CD4-positive, alpha-beta T cell treated with Interleukin-12 subunit alpha and Interleukin-12 subunit beta, for 1 hour (primary cell): ENCODE results near the gene CCL18.
"Not testable (repeated sequence)": the region's sequence is repeated elsewhere in the genome, so short reads cannot be mapped to it uniquely, and the experiment has no call there.

Experiments used
- DNase-seq: peaks from one replicate; pipeline ENCODE4 v3.0.0-alpha.2; 2020

The CCL18 gene

DNA sequence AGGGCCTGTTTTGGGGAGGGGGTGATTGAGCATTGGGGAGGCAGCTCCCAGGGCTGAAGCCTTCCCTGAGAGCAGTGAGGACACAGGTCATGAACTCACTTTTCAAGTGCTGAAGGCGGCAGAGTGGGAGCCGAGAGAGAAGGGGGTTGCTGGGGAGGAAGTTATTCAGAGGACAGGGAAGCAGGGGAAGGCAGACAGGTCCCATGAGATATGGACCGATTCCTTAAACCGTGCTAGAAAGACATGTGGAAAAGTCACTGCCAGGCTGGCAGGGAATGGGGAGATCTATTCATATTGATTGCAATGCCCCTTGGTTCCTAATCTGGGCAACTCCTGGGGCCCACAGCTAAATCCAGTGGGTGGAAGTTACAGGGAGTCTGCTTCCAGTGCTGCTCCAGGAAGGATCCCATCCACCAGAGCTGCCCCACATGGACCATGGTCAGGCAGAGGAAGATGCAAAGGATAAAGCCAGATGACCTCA, 40.7 kb downstream of the CCL18 start:
- DNase-seq, result no peak

DNA sequence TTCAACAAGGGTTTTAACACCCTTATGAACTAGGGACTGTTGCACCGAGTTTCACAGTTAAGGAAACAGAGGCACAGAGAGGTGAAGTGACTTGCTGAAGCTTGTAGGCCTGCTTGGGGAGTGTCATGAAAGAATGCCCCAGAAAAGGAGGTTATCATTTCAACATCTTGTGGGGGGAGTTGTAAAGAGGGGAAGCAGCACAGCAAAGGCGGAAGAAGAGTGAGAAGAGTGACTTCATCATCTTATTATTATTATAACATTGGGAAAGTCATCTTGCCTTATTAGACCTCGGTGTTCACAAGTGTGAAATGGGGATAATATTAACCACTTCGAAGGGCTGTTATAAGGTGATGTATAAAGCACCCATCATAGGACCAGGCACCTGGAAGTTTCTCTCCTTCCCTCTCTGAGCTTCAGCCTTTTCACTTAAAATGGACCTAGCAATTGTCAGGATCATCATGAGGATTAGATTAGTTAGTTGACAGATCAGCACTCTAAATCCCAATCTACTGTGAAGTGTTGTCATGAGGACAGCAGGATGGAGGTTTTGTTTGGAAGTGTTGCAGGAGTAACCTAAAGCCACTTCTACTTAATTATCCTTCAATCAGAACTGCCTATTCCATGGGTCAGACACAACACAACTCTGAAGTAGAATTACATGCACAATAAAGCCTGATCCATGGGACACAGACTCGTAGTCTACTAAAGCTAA, 41.9 kb downstream of the CCL18 start:
- peak; percentile 32 for DNase-seq

DNA sequence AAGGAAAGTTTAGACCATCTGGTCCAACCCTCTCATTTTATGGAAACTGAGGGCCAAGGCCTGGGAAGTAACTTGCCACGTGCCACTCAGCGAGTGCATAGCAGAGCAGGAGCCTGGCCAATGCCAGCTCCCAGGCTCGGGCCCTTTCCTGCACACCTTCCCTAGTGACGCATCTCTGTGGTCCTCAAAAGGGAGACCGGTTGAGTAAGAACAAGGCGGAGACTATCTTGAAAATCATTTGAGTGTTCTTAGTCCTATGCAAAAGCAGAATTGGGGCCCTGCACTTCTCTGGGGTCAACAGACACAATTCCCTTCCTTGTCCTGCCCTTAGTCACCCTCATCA, 42.4 kb downstream of the CCL18 start:
- no peak for DNase-seq

DNA sequence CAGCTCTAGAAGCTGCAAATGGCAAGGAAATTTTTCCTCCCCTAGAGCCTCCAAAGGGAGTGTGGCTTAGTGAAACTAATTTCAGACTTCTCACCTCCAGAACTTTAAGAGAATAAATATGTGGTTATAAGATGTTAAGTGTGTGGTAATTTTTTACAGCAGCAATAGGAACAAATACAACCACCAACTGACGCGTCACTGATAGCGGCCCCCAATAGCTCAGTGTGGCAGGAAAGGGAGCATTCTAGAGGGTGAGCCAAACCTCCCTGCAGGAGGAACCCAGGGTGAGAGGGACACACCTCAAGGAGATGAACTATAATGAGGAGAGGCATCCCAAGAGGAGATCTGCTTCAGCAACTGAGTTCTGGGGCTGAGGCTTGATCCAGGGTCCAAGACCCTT, 43.6 kb downstream of the CCL18 start:
- DNase-seq, result peak; percentile 33

DNA sequence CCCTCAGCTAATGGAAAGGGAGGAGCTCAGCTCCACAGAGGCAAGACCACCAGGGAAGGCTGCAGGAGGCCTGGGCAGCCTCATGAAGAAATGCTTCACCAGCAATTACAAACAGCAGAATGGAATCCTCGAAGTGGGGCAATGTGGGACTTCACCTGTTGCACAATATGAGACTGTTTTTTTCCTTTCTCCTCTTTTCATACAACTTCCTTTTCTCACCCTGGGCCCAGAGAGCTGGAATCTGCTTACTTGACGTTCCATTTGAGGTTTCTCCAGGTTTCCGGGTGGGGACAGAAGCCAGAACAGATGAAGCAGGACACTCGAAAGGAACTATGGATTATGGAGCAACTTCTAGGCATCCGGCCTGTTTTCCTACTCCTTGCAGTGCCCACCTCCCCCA, 44.2 kb downstream of the CCL18 start:
- DNase-seq, result not testable (repeated sequence)

DNA sequence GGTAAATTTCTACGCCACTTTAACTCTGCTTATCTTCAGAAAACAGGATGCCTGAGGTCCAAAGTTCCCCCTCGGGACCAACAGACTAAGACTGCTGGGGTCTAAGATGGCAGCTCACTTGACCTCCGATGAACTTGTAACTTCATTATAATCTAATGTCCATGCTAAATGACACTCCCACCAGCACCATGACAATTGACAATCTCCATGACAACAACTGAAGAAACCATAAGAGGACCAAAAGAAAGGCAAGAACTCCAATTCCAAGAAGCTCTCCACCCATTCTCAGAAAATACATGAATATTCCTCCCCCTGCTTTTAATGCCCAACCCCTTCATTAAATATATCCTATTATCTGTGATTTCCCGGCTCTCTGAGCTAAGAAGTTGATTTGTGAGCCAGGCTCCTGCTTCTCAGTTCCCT, 47.0 kb downstream of the CCL18 start:
- no peak for DNase-seq

DNA sequence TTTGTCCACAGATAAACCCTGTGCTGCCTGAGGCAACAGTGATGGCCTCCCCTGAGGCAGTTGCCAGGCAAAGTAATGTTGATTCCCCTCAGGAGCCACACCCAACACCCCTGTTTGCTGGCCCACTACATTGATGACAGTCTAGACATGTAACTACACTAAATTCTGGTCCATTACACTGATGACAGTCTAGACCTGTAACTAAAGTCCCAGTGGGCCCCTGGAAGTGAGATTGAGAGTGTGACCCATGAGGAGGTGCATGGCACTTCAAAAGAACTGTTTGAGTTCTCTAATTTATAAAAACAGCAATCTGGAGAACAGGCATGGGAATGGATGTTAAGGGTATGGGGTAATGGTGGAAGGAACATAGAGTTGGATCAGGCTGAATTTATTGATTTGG, 48.5 kb downstream of the CCL18 start:
- DNase-seq, result no peak

DNA sequence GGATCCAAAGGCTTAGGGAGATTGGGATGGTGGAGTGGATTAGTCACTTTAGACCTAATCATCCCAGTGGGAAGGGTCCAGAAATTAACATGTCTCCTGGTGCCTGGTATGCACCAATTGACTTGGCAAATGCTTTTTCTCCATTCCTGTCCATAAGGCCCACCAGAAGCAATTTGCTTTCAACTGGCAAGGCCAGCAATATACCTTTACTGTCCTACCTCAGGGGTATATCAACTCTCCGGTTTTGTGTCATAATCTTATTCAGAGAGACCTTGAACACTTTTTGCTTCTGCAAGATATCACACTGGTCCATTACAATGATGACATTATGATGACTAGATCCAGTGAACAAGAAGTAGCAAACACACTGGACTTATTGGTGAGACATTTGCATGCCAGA, 49.1 kb downstream of the CCL18 start:
- DNase-seq, result not testable (repeated sequence)

DNA sequence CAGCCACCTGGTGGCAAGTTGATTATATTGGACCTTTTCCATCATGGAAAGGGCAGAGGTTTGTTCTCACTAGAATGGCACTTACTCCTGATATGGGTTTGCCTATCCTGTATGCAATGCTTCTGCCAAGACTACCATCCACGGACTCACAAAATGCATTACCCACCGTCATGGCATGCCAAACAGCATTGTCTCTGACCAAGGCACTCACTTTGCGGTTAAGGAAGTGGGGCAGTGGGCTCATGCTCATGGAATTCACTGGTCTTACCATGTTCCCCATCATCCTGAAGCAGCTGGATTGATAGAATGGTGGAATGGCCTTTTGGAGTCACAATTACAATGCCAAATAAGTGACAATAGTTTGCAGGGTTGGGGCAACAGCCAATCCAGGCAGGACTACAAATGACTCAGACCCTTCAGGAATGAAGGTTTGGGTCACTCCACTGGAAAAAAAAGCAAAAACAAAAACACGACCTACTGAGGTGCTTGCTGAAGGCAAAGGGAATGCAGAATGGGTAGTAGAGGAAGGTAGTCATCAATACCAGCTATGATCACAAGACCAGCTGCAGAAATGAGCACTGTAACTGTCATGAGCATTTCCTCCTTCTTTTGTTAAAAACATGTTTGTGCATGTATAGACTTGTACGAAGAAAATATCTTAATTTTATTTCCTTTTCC, 51.0 kb downstream of the CCL18 start:
- DNase-seq, result not testable (repeated sequence)

DNA sequence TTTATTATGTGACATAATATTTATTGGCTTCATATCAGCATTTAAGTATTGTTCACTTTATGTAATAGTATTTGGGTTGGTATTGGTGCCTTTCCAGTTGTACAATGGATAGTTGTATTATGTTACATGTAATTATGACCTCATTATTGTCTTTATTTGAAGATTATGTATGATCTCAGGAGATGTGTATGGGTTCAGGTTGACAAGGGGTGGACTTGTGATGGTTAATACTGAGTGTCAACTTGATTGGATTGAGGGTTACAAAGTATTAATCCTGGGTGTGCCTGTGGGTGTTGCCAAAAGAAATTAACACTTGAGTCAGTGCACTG, 51.5 kb downstream of the CCL18 start:
- DNase-seq, result not testable (repeated sequence)

DNA sequence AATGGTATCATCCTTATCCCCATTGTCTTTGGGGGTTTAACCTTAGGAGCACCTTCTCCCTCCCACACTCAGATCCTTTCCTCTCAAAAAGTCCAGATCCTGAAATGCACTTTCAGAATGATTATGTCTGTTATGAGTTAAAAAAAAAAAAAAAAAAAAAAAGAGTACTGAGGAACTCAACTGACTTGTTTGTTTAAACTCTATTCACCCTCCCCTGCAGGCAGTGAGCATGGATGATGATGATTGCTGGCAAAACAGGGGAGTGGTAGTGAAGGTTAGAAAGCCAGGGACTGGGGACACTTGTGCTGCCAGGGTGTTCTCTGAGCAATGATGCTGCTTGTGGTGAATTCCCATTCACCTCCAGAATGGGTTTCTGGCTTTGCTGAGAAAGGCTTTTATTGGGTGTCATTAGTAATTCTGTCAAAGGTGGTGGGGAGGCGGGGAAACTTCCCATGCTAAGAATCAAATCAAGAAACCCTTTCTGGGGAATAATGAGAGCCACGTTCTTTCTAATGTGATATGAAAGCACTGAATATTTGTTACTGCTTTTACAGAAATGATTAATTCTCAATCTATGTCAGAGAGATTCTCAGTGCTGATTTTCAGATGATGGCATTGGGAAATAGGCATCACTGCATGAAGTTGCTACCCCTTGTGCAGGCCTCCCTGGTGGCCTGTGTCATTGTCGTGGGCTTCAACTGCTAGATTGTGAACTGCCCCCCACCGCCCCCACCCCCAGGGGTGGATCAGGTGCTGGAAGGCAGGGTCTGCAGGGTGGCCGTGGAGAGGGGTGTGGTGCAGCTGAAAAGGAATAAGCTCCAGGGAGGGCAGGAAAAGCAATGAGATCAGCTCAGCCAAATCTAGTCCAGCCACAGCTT, 53.7 kb downstream of the CCL18 start:
- no peak for DNase-seq

DNA sequence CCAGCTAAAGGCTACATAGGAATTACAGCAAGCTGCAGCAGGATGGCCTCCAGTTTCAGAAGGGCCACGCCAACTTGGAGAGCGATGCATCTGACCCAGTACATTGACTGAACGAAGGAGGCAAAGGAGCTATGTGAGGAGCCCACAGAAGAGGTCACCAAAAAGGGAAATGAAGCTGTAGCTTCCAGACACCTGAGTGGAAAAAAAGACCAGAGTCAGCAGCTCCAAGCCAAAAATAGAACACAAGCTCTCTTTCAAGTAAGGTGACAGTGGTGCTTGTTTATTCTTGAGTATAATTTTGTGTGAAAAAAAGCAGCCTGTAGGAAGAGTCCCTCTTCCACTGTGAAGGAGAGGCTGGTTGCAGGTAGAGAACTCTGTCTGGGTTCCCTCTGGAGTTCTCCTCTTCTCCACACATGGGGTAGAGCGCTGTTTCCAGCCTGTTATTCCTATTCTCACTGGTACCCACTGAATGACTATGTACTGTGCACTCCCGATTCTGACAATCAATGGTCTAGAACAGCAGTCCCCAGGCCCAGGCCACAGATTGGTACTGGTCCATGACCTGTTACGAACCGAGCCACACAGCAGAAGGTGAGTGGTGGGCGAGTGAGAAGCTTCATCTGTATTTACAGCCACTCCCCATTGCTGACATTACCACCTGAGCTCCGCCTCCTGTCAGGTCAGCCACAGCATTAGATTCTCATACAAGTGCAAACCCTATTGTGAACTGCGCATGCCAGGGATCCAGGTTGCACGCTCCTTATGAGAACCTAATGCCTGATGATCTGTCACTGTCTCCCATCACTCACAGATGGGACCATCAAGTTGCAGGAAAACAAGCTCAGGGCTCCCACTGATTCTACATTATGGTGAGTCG, 54.6 kb downstream of the CCL18 start:
- DNase-seq, result no peak

DNA sequence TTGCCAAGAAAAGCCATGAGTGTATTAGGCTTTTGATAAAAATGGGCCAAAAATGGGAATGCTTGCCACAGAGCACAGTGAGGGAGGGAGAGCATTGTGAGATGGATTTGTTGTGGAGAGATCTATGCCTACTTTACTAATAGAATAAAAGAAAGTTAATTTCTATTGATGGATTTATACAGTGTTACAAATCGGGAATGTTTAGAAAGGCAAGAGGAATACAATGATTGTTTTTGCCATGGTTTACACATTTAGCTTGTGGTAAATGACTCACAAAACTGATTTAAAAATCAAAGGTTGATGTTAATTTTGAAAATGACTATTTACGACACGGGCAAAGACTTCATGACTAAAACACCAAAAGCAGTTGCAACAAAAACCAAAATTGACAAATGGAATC, 56.1 kb downstream of the CCL18 start:
- no peak for DNase-seq

DNA sequence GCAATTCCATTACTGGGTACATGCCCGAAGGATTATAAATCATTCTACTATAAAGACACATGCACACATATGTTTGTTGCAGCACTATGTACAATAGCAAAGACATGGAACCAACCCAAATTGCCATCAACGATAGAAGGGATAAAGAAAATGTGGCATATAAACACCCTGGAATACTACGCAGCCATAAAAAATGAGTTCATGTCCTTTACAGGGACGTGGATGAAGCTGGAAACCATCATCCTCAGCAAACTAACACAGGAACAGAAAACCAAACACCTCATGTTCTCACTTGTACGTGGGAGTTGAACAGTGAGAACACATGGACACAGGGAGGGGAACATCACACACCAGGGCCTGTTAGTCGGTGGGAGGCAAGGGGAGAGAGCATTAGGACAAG, 57.0 kb downstream of the CCL18 start:
- not testable (repeated sequence) for DNase-seq
